SK-N-SH (cell line): ENCODE data around the gene AGRN.

Source experiments
- CTCF ChIP-seq: fragments of 200-600 bp; sonication (generic); IDR thresholded peaks from 2 replicates; pipeline ENCODE4 v1.6.1; 2017; ENCODE audit warnings: antibody characterized with exemption, mild to moderate bottlenecking, moderate library complexity
- EP300 ChIP-seq, 2 experiments: IDR thresholded peaks; 2 replicates each; pipeline versions ENCODE4 v1.4.0 to v1.6.1; 2012; ENCODE audit warnings: borderline replicate concordance in 1 of 2, low read depth in 1 of 2, low read length in 1 of 2
- FOXJ3 ChIP-seq: sonication (generic); formaldehyde crosslinking; IDR thresholded peaks from 2 replicates; pipeline ENCODE4 v1.5.1; 2020; ENCODE audit warnings: mild to moderate bottlenecking, missing genetic modification reagents
- MAX ChIP-seq: IDR thresholded peaks from 2 replicates; pipeline ENCODE4 v1.4.0; 2012; ENCODE audit warnings: low read depth
- MXI1 ChIP-seq: IDR thresholded peaks from 2 replicates; pipeline ENCODE4 v1.6.1; 2012; ENCODE audit warnings: mild to moderate bottlenecking, low read depth, low read length, improper control_type of control experiment
- POLR2AphosphoS5 ChIP-seq: IDR thresholded peaks from 2 replicates; pipeline ENCODE4 v1.6.1; 2012; ENCODE audit warnings: low read depth, low read length
- RCOR1 ChIP-seq: fragments of 150-350 bp; IDR thresholded peaks from 2 replicates; pipeline ENCODE4 v1.6.1; 2017; ENCODE audit warnings: antibody characterized with exemption, low read length
- USF1 ChIP-seq: IDR thresholded peaks from 2 replicates; pipeline ENCODE4 v1.4.0; 2012; ENCODE audit warnings: low read depth, borderline replicate concordance
- USF2 ChIP-seq: fragments of 150-350 bp; IDR thresholded peaks from 2 replicates; pipeline ENCODE4 v1.6.1; 2017; ENCODE audit warnings: antibody characterized with exemption, low read length, low read depth, borderline replicate concordance

GRCh38 chr1:1055841-1056736, 36.2 kb downstream of the AGRN start:
- TF ChIP-seq CTCF (no peak), MAX (no peak), EP300 (IDR thresholded peaks at IDR 0.05; ENCODE audit: borderline replicate concordance in 1 of 2, low read depth in 1 of 2, low read length in 1 of 2) (no peak), USF1 (no peak), POLR2AphosphoS5 (no peak), FOXJ3 (CRISPR knock-in tag) (no peak), RCOR1 (no peak), MXI1 (no peak), USF2 (no peak)
